HepG2 (cell line): ENCODE results near the gene ALOX12. TPM values are rescaled to one million over a fixed set of nuclear protein-coding genes. Genes with fewer than 3 reads are reported as not detected.

ENCODE experiments used
- ATAC-seq: fragments of 200-7000 bp; cut with Tn5 transposase; 3 replicates; pipeline ENCODE4 v1.9.1; 2020; ENCODE audit warnings: mild to moderate bottlenecking, moderate library complexity
- BruUV-seq: library from RNA; stranded (reverse); fragments of 400-500 nt; replicated peaks from 2 replicates; lab custom pipeline; 2021; lab: Mats Ljungman, UMichigan
- CTCF ChIA-PET: fragments of 300-600 bp; formaldehyde crosslinking; extraction: SDS; loops from one replicate; lab custom pipeline; 2021; ENCODE audit warnings: low total read pairs, inconsistent platforms, low intra/inter-chr PET ratio; lab: Yijun Ruan, JAX
- POLR2A ChIA-PET: fragments of 350-600 bp; sonication (Branson Sonifier 250); formaldehyde crosslinking; loops from one replicate; lab custom pipeline; 2020; ENCODE audit warnings: antibody characterized with exemption, inconsistent platforms; lab: Yijun Ruan, JAX
- DNase-seq: peaks from one replicate; pipeline ENCODE4 v3.0.0-alpha.2; 2015; ENCODE audit warnings: low spot score
- FAIRE-seq: peaks from 3 replicates; lab custom pipeline; 2011; peaks lifted over from hg19 to GRCh38; lab: Jason Lieb, UNC
- H2AFZ ChIP-seq: one replicate; pipeline ENCODE4 v1.6.1; 2011; ENCODE audit warnings: low read length, inconsistent platforms
- H3K27ac ChIP-seq: fragments of 300-600 bp; 3 replicates; pipeline ENCODE4 v1.8.0; 2011; ENCODE audit warnings: mixed run types, mild to moderate bottlenecking, mixed read lengths, low read length, inconsistent platforms; ENCODE audit not compliant: insufficient read depth; ENCODE audit errors: extremely low read length
- H3K27me3 ChIP-seq, 2 experiments: fragments of 200-600 bp in 1 of 2; 2 replicates in 1 of 2; 3 replicates in 1 of 2; pipeline versions ENCODE4 v1.6.0 to v1.8.0; 2011; ENCODE audit warnings: low read length in 2 of 2, mild to moderate bottlenecking in 2 of 2, moderate library complexity in 2 of 2, inconsistent platforms in 1 of 2; ENCODE audit not compliant: insufficient read depth in 2 of 2, control insufficient read depth in 1 of 2
- H3K36me3 ChIP-seq, 2 experiments: fragments of 200-600 bp in 1 of 2; replicated peaks in 1 of 2; 2 replicates in 1 of 2; 3 replicates in 1 of 2; pipeline versions ENCODE4 v1.5.1 to v1.8.0; 2011; ENCODE audit warnings: low read length in 2 of 2, inconsistent platforms in 1 of 2; ENCODE audit not compliant: insufficient read depth in 2 of 2, control insufficient read depth in 1 of 2
- H3K4me1 ChIP-seq: 2 replicates; pipeline ENCODE4 v1.5.1; 2012; ENCODE audit warnings: low read length, inconsistent platforms; ENCODE audit not compliant: insufficient read depth
- H3K4me2 ChIP-seq: 2 replicates; pipeline ENCODE4 v1.6.0; 2011; ENCODE audit warnings: low read depth, low read length, inconsistent platforms
- H3K4me3 ChIP-seq, 3 experiments: fragments of 200-600 bp in 1 of 3; sonication (generic), shearing (Covaris generic) in 1 of 3; replicated peaks in 1 of 3; 2 replicates each; pipeline ENCODE4 v1.5.1; 2011 to 2016; ENCODE audit warnings: low read length in 3 of 3, inconsistent platforms in 2 of 3, low read depth in 2 of 3, mild to moderate bottlenecking in 2 of 3, control low read depth in 1 of 3, mixed read lengths in 1 of 3; ENCODE audit not compliant: insufficient read depth in 1 of 3
- H3K79me2 ChIP-seq: one replicate; pipeline ENCODE4 v1.6.1; 2011; ENCODE audit warnings: low read length, inconsistent platforms; ENCODE audit not compliant: insufficient read depth
- H3K9ac ChIP-seq: 2 replicates; pipeline ENCODE4 v1.6.0; 2011; ENCODE audit warnings: mild to moderate bottlenecking, low read depth, low read length, inconsistent platforms; ENCODE audit not compliant: insufficient read depth
- H3K9me3 ChIP-seq: 2 replicates; pipeline ENCODE4 v1.5.1; 2012; ENCODE audit warnings: mild to moderate bottlenecking, low read length
- H4K20me1 ChIP-seq: 2 replicates; pipeline ENCODE4 v1.6.0; 2011; ENCODE audit warnings: inconsistent platforms, mild to moderate bottlenecking, low read length, moderate library complexity; ENCODE audit not compliant: insufficient read depth
- HNF4A ChIP-seq: sonication (generic); formaldehyde crosslinking; IDR thresholded peaks from 2 replicates; pipeline ENCODE4 v1.4.0; 2020; ENCODE audit warnings: missing genetic modification reagents
- PATZ1 ChIP-seq: sonication (generic); formaldehyde crosslinking; IDR thresholded peaks from 2 replicates; pipeline ENCODE4 v1.4.0; 2020; ENCODE audit warnings: missing genetic modification reagents
- TMF1 ChIP-seq: sonication (generic); formaldehyde crosslinking; IDR thresholded peaks from 2 replicates; pipeline ENCODE4 v1.8.1; 2022; ENCODE audit warnings: low read depth, missing genetic modification reagents
- ZFX ChIP-seq: sonication (generic); formaldehyde crosslinking; IDR thresholded peaks from 2 replicates; pipeline ENCODE4 v1.4.0; 2020; ENCODE audit warnings: mild to moderate bottlenecking, low read depth, missing genetic modification reagents, moderate library complexity
- WGBS: methylation state at CpG from one replicate; pipeline ENCODE4 v1.1.6; 2017; ENCODE audit warnings: low lambda C conversion rate; 5-methylcytosine and 5-hydroxymethylcytosine counted together
- in situ Hi-C: cut with HindIII; loops from 2 replicates; pipeline ENCODE4 v1.10.0; 2017; ENCODE audit warnings: low pct_unique_long_range_greater_than_20kb; ENCODE audit not compliant: extremely low pct_ligation_motif_present
- intact Hi-C: fragments of 100-400 bp; cut with micrococcal nuclease; formaldehyde crosslinking; loops from one replicate; pipeline ENCODE4 v1.10.0; 2022; ENCODE audit not compliant: unreplicated experiment
- polyA plus RNA-seq, 8 experiments: library from polyadenylated mRNA; depleted of rRNA in 3 of 8; stranded (reverse) in 7 of 8; unstranded in 1 of 8; fragments of >200 nt; fragmentation: Illumina TruSeq in 4 of 8; extraction: Trizol in 4 of 8; gene quantifications; 2 replicates each; pipeline versions ENCODE4 v1.2.1 to v1.2.3, GENCODE V29; 2011 to 2016; ENCODE audit warnings: low read depth in 4 of 8, missing spikeins in 1 of 8, mixed read lengths in 1 of 8; ENCODE audit not compliant: insufficient read depth in 1 of 8
- total RNA-seq, 5 experiments: library from RNA; depleted of rRNA; stranded (reverse); fragments of >200 nt; fragmentation: Illumina TruSeq; extraction: Trizol; gene quantifications; 2 replicates each; pipeline ENCODE4 v1.2.3, GENCODE V29; 2016; ENCODE audit warnings: low read depth in 1 of 5
- TF ChIP-seq, protein P1 (sequence below): IDR thresholded peaks from 2 replicates; pipeline ENCODE4 v1.6.1; 2018; ENCODE audit warnings: missing genetic modification reagents

The ALOX12 gene
- total and polyA plus RNA-seq, 2 of the 13 experiments (the other 11 are each of a cell fraction or from before 2014, with no cell fraction given): not detected

DNA sequence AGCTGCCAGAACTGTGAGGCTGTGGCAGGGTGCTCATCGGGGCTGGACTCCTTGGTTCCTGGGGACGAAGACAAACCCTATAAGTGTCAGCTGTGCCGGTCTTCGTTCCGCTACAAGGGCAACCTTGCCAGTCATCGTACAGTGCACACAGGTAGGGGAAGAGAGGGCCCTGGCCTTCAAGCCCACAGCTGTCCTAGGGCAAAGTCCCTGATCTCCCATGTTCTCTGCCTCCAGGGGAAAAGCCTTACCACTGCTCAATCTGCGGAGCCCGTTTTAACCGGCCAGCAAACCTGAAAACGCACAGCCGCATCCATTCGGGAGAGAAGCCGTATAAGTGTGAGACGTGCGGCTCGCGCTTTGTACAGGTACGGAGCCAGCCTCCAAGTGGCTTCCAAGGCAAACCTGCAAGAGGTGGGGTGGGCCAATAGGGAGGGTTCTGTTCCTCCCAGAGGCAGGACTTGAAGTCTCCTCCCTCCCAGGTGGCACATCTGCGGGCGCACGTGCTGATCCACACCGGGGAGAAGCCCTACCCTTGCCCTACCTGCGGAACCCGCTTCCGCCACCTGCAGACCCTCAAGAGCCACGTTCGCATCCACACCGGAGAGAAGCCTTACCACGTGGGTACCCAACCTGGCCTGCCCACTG, 30.7 kb downstream of the ALOX12 start:
- intact Hi-C loops: loop anchor here (10.0 kb wide), 1 partner anchor 182 kb away; no protein-coding TSS in a partner anchor
- DNase-seq (no peak), FAIRE-seq (no peak), ATAC-seq (no peak)
- WGBS: 77% methylated on average over 29 of the region's 29 CpGs
- in situ Hi-C loops: no loop called here
- TF ChIP-seq TMF1 (no peak), PATZ1 (no peak), HNF4A (0 out of 2 replicates have a peak, but pooled peaks have one; percentile 23)
- ChIA-PET POLR2A (interaction anchor here (2.6 kb wide), 1 partner anchor 9 kb away, joined by 20 read pairs; the partner anchor contains the start of gene SLC16A13), CTCF (no interaction called here)
- peaks cover 1 to 30% of the 10 kb centered on the region in 2 experiments; a peak in 3 of 5 replicates for H3K27me3 ChIP-seq
- no peak overlapping the region for H3K4me2 ChIP-seq
- no peaks in the 10 kb centered on the region for H4K20me1 ChIP-seq
- no peaks in the 10 kb centered on the region for H3K36me3 ChIP-seq
- H3K27ac ChIP-seq: no peak overlapping the region
- no peak overlapping the region for H2AFZ ChIP-seq
- no peak overlapping the region for H3K9ac ChIP-seq
- peaks cover 40% of the 10 kb centered on the region for H3K4me1 ChIP-seq
- no TSS peak for BruUV-seq
- no peak overlapping the region for H3K4me3 ChIP-seq
- H3K79me2 ChIP-seq: no peaks in the 10 kb centered on the region
- no peaks in the 10 kb centered on the region for H3K9me3 ChIP-seq

DNA sequence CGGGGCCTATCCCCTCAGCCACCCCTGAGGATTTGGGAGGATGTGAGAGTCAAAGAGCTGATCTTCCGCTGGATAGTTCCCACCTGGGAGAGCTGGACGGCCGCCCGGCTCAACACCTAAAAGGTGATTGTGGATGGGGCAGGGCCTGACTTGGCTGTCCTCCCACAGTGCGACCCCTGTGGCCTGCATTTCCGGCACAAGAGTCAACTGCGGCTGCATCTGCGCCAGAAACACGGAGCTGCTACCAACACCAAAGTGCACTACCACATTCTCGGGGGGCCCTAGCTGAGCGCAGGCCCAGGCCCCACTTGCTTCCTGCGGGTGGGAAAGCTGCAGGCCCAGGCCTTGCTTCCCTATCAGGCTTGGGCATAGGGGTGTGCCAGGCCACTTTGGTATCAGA, 31.5 kb downstream of the ALOX12 start:
- ChIA-PET CTCF (no interaction called here), POLR2A (interaction anchor here (0.8 kb wide), 1 partner anchor 9 kb away, joined by 5 read pairs; the partner anchor contains the start of gene SLC16A13)
- in situ Hi-C loops: no loop called here
- Histone ChIP-seq H3K27me3 (peaks cover 1 to 27% of the 10 kb centered on the region in 2 experiments; a peak in 4 of 5 replicates), H3K4me1 (peaks cover 34% of the 10 kb centered on the region), H3K4me2 (peak overlapping the region; percentile 26; the same call in 1 of the 2 replicates), H4K20me1 (no peaks in the 10 kb centered on the region), H3K9me3 (no peaks in the 10 kb centered on the region), H3K4me3 (no peak overlapping the region), H3K27ac (no peak overlapping the region), H3K36me3 (no peaks in the 10 kb centered on the region), H2AFZ (no peak overlapping the region), H3K79me2 (no peaks in the 10 kb centered on the region), H3K9ac (no peak overlapping the region)
- no peak for FAIRE-seq
- 31% methylated on average over 6 of the region's 13 CpGs for WGBS
- no peak for ATAC-seq
- DNase-seq: no peak
- TF ChIP-seq, protein P1, sequence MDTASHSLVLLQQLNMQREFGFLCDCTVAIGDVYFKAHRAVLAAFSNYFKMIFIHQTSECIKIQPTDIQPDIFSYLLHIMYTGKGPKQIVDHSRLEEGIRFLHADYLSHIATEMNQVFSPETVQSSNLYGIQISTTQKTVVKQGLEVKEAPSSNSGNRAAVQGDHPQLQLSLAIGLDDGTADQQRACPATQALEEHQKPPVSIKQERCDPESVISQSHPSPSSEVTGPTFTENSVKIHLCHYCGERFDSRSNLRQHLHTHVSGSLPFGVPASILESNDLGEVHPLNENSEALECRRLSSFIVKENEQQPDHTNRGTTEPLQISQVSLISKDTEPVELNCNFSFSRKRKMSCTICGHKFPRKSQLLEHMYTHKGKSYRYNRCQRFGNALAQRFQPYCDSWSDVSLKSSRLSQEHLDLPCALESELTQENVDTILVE (CRISPR knock-in tag): no peak
- TF ChIP-seq ZFX: peak; percentile 37; the same call in 1 of the 2 replicates
- TF ChIP-seq, all 625 proteins: peak for 1
- intact Hi-C loops: loop anchor here (10.0 kb wide), 1 partner anchor 183 kb away; no protein-coding TSS in a partner anchor
- BruUV-seq: no TSS peak
